IPS-11a (cell line): Measurements from ENCODE around the gene CEP85.
"Not testable (repeated sequence)": the region's sequence is repeated elsewhere in the genome, so short reads cannot be mapped to it uniquely, and the experiment has no call there.

Experiments used
- H3K4me3 ChIP-seq: one replicate; pipeline ENCODE4 v1.5.1; 2013; ENCODE audit warnings: low read depth, low read length, control low read depth

The CEP85 gene

DNA sequence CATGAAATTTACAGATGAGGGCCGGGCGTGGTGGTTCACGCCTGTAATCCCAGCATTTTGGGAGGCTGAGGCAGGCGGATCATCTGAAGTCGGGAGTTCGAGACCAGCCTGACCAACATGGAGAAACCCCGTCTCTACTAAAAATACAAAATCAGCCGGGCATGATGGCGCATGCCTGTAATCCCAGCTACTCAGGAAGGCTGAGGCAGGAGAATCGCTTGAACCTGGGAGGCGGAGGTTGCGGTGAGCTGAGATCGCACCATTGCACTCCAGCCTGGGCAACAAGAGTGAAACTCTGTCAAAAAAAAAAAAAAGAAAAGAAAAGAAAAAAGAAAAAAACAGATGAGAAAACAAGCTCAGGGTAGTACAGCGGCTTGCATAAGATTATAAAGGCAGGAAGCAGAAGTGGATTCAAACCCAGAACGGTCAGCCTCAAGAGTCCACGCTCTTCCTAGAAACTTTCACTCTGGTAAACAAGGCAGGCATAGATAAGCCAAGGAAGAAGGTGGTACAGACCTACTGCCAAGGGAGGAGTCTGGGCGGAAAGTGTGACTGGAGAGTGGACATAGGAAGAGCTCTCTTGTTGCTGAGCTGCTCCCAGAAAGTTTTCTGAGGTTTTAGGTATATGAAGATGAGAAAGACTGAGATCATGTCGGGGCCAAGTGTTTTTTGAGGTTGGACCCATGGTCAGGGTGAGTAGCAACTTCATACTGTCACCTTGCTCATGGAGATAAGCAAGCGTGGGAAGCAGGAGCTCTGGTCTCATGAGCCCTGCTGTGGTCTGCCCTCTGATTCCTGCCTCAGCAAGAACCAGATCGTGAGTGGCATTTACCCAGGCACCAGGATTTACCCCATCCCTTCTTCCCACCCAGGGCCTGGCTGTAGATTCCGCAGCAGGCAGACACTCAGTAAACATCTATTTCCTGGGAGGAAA, 74.2 kb downstream of the CEP85 start:
- not testable (repeated sequence) for H3K4me3 ChIP-seq

DNA sequence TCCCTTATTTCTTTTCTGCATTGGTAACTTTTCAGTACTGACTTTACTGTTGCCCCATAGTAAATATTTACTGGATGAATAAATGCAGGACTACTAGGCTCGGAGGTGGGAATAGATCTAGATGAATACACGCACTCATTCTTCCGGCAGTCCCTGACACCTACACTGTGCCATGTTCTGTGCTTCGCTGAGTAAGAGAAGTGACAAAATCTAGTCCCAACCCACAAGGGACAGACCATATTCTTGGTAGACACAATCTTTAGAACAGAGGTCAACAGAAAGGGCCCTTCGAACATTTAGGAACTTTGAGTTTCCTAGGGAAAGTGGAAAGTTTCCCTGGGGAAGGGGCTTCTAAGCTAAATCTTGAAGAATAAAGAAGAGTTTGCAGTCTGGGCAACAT, 80.5 kb downstream of the CEP85 start:
- no peak overlapping the region for H3K4me3 ChIP-seq

DNA sequence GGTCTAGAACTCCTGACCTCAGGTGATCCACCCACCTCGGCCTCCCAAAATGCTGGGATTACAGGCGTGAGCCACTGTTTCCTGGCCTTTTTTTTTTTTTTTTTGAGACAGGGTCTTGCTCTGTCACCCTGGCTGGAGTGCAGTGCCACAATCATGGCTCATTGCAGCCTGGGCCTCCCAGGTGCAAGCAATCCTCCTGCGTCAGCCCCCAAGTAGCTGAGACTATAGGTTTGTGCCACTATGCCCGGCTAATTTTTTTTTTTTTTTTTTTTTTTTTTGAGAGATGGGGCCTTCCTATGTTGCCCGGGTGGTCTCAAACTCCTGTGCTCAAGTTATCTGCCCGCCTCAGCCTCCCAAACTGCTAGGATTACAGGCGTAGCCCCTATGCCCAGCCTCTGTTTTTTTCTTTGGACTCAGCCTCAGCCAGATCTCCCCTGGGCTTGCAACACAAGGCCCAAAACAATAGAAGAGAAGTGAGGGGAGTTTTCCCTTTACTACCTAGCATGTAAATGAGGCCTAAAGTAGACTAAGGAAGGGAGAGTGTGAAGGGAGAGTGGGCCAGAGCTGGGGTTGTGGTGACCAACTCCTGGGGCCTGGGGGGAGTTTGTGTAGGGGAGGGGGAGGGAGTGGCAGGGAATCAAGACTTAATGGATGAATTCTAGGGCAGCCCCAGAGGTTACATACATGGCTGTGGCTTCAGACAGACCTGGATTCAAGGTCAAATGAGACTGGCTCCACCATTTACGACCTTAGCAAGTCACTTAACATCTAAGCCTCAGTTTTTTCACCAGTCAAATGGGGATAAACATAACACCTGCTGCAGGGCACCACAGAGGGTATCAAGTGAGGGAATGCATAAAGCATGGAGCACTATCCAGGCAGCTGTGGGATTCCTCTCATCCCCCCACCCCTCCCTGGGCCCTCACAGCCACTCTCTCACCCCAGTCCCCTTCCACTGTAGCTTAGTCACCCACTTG, 82.2 kb downstream of the CEP85 start:
- no peak overlapping the region for H3K4me3 ChIP-seq

DNA sequence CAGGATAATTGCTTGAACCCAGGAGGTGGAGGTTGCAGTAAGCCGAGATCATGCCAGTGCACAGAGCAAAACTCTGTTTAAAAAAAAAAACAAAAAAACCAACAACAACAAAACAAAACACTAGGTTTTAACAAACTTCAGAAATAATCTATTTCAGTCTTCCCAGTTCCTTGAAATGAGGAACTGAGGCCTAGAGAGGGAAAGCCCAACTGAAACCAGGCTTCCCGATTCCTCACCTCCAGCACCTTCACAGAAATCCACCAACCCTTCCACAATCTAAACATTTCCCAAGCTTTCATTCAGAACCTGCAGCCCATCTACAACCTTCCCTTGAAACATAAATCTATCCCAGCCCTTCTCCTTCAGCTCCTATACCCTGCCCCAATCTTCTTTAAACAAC, 83.1 kb downstream of the CEP85 start:
- no peak overlapping the region for H3K4me3 ChIP-seq

DNA sequence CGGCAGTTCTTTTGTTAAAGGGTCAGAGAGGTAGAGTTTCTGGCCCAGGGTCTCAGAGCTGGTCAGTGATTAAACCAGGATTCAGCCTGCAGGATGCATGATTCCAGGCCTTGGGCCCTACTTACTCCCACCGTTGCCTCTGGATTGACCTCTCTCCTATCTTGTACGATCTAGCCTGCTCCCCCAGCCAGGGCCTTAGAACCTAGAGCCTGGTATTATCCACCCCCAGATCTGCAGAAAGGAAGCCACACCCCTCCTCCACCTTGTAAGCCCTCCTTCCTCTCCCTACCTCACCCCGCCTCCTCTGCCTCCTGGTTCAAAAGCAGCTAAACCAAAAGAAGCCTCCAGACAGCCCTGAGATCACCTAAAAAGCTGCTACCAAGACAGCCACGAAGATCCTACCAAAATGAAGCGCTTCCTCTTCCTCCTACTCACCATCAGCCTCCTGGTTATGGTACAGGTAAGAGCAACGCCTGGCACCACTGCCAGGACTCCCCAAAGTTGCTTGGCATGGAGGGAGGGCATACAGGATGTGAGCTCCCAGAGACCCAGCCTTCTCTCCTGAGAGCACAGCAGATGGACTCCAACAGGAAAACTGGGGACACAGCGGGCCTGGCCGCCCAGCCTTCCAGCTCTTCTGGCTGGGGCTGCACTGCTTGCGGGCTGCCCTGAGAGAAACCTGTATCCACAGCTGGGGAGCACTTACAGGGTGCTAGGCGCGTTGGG, 83.8 kb downstream of the CEP85 start, which contains the start of gene CD52:
CD52 (plus strand) TSS at position 347 of the 726 bp plus-strand sequence; CDS start at position 407, 60 bp downstream.
- H3K4me3 ChIP-seq, result no peak within 1 kb of the TSS

DNA sequence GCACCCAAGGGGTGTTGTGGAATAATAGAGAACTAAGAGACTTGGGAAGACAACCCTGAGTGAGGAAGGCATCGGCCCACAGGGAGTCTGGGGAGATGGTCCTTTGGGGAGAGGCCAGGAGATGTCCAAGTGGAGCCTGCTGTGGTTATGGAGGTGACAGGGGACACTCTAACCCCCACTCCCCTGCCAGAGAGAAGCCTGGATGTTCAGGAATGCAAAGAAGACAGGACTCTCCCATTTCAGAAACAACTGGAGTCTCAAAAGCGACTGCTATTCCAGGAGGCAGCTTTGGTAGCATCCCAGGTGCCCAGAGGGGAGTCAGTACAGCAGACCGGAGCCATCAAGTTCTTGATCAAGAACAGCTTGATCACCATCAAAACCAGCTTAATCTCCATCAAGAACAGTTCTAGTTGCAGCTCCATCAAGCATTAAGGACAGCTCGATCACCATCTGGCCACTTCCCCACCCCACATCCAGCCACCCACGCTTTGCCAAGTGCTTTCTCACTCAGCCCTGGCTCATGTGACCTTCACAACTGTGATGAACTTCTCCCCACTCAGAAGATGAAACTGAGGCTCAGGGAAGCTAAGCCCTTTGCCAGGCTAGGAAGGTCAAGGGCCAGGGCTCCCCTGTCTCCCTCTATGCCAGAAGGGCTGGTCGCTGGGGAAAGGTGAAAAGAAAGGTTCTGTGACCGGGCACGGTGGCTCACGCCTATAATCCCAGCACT, 84.5 kb downstream of the CEP85 start:
- no peak overlapping the region for H3K4me3 ChIP-seq

DNA sequence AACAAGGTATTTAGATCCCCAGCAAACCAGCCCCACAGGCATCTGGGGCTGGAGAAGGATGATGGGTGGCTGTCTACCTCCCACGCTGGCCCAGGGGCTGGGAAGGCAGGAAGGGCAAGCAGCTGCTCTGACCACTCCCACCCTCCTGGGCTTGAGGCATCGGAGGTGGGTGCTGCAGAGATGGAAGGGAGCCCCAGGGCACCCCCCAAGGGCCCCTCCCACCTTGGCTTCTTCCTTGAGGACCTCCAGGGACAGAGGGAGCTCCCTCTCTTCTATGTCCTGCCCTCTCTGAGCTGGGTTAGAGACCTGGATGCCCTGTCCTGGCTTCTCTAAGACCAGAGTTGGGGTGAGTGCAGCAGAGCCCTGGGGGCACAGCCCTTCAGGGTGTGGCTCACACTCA, 86.9 kb downstream of the CEP85 start:
- no peak overlapping the region for H3K4me3 ChIP-seq

DNA sequence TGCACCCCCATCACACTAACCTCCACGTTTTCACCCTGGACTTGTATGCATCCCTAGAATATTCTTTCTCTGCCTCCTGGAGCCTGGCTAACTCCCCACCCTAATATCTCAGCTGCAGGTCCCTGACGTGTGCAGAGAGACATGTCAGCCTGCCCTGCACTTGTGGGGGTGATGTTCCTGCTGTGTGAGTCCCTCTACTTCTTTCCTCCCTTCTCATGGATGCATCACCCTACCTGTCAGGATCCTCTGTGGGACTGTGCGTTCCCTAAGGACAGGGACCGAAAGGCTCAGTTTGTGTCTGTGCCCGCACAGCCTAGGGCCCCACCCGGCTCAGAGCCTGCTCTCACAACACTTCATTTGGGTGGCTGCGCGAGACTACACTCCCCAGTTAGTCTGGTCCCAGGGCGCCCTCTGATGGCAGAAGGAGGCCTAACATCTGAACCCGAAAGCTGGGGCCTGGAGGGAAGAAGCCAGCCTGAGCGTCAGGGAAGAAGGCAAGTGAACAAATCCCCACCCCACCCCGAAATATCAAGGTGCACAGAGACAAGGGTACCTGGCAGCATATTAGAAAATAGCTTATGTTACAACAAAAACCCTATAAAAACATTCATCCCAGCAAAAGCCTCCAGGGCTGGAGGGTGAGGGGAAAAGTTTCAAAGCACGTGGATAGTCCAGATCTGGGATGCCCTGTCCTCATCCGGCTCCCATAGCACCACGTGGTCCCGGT, 87.5 kb downstream of the CEP85 start:
- H3K4me3 ChIP-seq, result no peak overlapping the region

DNA sequence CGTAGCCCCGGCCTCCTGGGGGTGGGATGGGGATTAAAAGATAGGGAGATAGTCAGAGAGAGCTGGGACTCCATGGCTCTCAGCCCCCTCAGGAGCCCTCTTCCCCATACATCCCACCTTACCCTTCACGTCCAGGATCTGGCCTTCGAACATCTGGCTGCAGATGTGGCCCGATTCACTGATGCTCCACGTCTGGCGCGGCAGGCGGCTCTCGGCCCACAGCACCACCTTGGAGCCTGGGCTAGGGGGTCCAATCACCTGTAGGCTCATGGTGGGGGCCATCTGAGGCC, 88.0 kb downstream of the CEP85 start:
- H3K4me3 ChIP-seq, result no peak overlapping the region

DNA sequence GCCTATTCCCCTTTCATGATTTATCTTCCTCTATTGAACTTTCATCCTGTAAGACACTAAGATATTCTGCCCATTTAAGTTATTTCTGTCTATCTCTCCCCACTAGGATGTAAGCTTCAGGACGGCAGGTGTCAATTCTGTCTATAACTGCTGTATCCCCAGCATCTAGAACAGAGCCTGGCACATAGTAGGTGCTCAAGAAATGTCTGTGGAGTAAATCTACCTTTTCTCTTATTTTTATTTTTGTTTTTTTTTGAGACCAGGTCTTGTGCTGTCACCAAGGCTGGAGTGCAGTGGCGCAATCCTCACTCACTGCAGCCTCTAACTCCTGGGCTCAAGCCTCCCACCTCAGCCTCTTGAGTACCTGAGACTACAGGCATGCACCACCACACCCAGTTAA, 89.4 kb downstream of the CEP85 start:
- no peak overlapping the region for H3K4me3 ChIP-seq

DNA sequence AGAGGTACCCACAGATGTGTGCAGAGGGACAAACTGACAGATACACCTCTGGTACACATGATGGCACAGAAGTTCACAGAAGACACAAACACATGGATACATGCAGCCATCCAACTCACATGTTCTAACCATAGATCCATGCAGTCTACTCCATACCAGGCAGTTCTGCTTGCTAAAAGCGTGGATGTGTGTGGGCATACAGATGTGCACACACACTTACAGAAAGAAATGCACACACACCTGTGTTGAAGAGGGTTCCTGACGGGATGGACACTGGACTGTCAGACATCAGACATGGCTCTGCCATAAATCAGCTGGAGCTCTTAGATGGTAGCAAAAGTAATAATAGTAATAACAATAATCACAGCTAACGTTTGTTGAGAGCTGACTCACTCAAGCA, 90.5 kb downstream of the CEP85 start:
- no peak overlapping the region for H3K4me3 ChIP-seq

DNA sequence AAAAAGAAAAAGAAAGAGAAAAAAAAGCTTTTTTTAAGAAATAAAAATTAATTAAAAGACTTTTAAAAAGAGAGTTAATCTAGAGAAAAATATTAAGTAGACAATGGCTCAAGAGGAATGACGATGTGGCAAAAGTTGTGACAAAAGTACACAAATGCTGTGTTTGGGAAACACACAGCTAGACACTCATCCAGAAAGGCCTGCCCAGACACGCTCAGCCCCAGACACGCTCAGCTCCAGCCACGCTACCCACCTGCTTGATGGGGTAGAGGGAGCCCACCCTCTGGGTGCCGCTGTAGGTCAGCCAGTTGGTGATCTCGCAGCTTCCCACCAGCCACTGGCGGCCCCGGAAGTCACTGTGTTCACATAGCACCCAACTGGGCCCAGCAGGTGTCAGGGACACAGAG, 94.0 kb downstream of the CEP85 start:
- H3K4me3 ChIP-seq, result no peak overlapping the region
